K562 (cell line): Measurements from ENCODE around the gene CYRIA. TPM values are rescaled to one million over a fixed set of nuclear protein-coding genes. Genes with fewer than 3 reads are reported as not detected.

ENCODE experiments used
- BRD9 ChIP-seq: fragments of 450-650 bp; IDR thresholded peaks from 2 replicates; pipeline ENCODE4 v1.6.1; 2018; ENCODE audit warnings: low read depth; ENCODE audit not compliant: partially characterized antibody
- ILK ChIP-seq: fragments of 450-650 bp; IDR thresholded peaks from 2 replicates; pipeline ENCODE4 v1.6.1; 2016; ENCODE audit warnings: missing genetic modification characterization, low read depth, mild to moderate bottlenecking, missing compliant biosample characterization, moderate library complexity, borderline replicate concordance
- SMAD2 ChIP-seq: fragments of 150-350 bp; IDR thresholded peaks from 2 replicates; pipeline ENCODE4 v1.6.1; 2014; ENCODE audit warnings: low read depth, mild to moderate bottlenecking, low read length
- SOX6 ChIP-seq: fragments of 450-650 bp; IDR thresholded peaks from 2 replicates; pipeline ENCODE4 v1.6.1; 2014; ENCODE audit warnings: mild to moderate bottlenecking
- SRSF3 ChIP-seq: fragments of 200-400 bp; formaldehyde crosslinking; IDR thresholded peaks from 2 replicates; pipeline ENCODE4 v1.6.1; 2016; ENCODE audit warnings: mild to moderate bottlenecking, low read length, moderate library complexity; ENCODE audit not compliant: insufficient read depth
- TAF9B ChIP-seq: fragments of 450-650 bp; IDR thresholded peaks from 2 replicates; pipeline ENCODE4 v1.6.1; 2018; ENCODE audit warnings: mild to moderate bottlenecking; ENCODE audit not compliant: partially characterized antibody
- TEAD2 ChIP-seq: fragments of 450-650 bp; IDR thresholded peaks from 2 replicates; pipeline ENCODE4 v1.6.1; 2016; ENCODE audit warnings: missing genetic modification characterization, control low read depth, missing compliant biosample characterization
- polyA plus RNA-seq, 8 experiments: library from polyadenylated mRNA; depleted of rRNA in 4 of 8; stranded (reverse) in 5 of 8; unstranded in 3 of 8; fragments of >200 nt; fragmentation: Nextera tagmentation in 2 of 8; fragmentation: Illumina TruSeq in 1 of 8; extraction: Ambion mirVana in 2 of 8; extraction: Trizol in 1 of 8; gene quantifications; 2 replicates each; pipeline versions ENCODE4 v1.2.1 to v1.2.3, GENCODE V29; 2011 to 2014; ENCODE audit warnings: inconsistent platforms in 1 of 8, missing spikeins in 1 of 8
- total RNA-seq, 7 experiments: library from RNA; depleted of rRNA in 6 of 7; stranded (reverse); fragments of >200 nt in 6 of 7; fragmentation: Illumina TruSeq in 2 of 7; extraction: Trizol in 2 of 7; gene quantifications; 2 replicates each; pipeline versions ENCODE4 v1.2.1 to v1.2.3, GENCODE V29; 2011 to 2021; ENCODE audit warnings: low replicate concordance in 1 of 7
- TF ChIP-seq, protein P1 (sequence below): fragments of 450-650 bp; formaldehyde crosslinking; IDR thresholded peaks from 2 replicates; pipeline ENCODE4 v1.4.0; 2020; ENCODE audit warnings: mild to moderate bottlenecking, moderate library complexity
- TF ChIP-seq, protein P2 (sequence below), 2 experiments: IDR thresholded peaks in 1 of 2; conservative IDR thresholded peaks in 1 of 2; 2 replicates each; pipeline ENCODE4 v1.6.1; 2016; ENCODE audit warnings: low read depth in 2 of 2, mild to moderate bottlenecking in 1 of 2, missing compliant biosample characterization in 1 of 2, missing genetic modification characterization in 1 of 2, moderate library complexity in 1 of 2
- TF ChIP-seq, protein P3 (sequence below): fragments of 200-400 bp; formaldehyde crosslinking; IDR thresholded peaks from 2 replicates; pipeline ENCODE4 v1.6.1; 2017; ENCODE audit warnings: mild to moderate bottlenecking, low read depth, low read length, moderate library complexity

The CYRIA gene
- total and polyA plus RNA-seq, 9 of the 15 experiments (the other 6 are each of a cell fraction or from before 2014, with no cell fraction given) = 0.84 to 5.6 (median 3.0) TPM

DNA sequence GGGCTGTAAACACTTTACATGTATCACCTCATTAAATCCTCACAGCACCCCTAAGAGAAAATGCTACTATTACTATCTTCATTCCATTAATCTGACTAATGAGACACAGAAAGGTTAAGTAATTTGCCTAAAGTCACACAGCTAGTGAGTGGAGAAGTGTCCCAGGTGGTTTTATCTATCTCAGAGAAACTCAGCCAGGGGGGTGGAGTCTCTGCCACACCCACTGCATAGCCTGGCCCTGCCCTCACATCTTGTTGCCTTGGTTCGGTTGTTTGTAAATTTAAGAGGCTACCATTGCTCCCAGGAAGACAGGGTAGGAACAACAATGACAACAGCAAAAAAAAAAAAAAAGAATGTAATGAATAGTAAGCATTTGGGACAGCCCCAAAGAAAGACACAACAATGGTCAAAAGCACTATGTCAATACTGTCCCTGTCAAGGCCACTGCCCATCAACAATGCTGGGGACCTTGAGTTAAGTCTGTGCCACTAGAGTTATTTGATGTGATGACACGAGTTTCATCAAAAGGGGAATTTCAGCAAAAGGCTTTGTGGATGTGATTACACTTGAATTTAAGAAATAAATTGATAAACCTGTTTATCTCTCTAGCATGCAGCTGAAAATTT, 17.5 kb downstream of the CYRIA start (continued):
- TF ChIP-seq BRD9 = no peak
- TF ChIP-seq, protein P1, sequence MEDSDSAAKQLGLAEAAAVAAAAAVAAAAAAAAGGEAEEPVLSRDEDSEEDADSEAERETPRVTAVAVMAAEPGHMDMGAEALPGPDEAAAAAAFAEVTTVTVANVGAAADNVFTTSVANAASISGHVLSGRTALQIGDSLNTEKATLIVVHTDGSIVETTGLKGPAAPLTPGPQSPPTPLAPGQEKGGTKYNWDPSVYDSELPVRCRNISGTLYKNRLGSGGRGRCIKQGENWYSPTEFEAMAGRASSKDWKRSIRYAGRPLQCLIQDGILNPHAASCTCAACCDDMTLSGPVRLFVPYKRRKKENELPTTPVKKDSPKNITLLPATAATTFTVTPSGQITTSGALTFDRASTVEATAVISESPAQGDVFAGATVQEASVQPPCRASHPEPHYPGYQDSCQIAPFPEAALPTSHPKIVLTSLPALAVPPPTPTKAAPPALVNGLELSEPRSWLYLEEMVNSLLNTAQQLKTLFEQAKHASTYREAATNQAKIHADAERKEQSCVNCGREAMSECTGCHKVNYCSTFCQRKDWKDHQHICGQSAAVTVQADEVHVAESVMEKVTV (CRISPR knock-in tag) = no peak
- no peak for TF ChIP-seq TEAD2
- TF ChIP-seq ILK (tag) = no peak
- TF ChIP-seq SRSF3 = no peak
- no peak for TF ChIP-seq SOX6
- TF ChIP-seq, protein P2, sequence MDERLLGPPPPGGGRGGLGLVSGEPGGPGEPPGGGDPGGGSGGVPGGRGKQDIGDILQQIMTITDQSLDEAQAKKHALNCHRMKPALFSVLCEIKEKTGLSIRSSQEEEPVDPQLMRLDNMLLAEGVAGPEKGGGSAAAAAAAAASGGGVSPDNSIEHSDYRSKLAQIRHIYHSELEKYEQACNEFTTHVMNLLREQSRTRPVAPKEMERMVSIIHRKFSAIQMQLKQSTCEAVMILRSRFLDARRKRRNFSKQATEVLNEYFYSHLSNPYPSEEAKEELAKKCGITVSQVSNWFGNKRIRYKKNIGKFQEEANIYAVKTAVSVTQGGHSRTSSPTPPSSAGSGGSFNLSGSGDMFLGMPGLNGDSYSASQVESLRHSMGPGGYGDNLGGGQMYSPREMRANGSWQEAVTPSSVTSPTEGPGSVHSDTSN (CRISPR knock-in tag; IDR thresholded peaks at IDR 0.05; ENCODE audit: low read depth) = no peak
- TF ChIP-seq, protein P2 (tag; conservative IDR thresholded peaks at IDR 0.05; ENCODE audit: low read depth) = no peak
- TF ChIP-seq, protein P3, sequence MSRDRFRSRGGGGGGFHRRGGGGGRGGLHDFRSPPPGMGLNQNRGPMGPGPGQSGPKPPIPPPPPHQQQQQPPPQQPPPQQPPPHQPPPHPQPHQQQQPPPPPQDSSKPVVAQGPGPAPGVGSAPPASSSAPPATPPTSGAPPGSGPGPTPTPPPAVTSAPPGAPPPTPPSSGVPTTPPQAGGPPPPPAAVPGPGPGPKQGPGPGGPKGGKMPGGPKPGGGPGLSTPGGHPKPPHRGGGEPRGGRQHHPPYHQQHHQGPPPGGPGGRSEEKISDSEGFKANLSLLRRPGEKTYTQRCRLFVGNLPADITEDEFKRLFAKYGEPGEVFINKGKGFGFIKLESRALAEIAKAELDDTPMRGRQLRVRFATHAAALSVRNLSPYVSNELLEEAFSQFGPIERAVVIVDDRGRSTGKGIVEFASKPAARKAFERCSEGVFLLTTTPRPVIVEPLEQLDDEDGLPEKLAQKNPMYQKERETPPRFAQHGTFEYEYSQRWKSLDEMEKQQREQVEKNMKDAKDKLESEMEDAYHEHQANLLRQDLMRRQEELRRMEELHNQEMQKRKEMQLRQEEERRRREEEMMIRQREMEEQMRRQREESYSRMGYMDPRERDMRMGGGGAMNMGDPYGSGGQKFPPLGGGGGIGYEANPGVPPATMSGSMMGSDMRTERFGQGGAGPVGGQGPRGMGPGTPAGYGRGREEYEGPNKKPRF = no peak
- TF ChIP-seq TAF9B = no peak
- TF ChIP-seq SMAD2 = no peak
